Skeletal muscle tissue (tissue), 4 donors: ENCODE results near the gene RHBDD3. TPM values are rescaled to one million over a fixed set of nuclear protein-coding genes. Genes with fewer than 3 reads are reported as not detected.

Source experiments
- H3K27ac ChIP-seq: one replicate; pipeline ENCODE4 v1.7.0; 2013; ENCODE audit warnings: mild to moderate bottlenecking, low read depth, low read length, inconsistent platforms
- H3K27me3 ChIP-seq, 3 donors: one replicate each; pipeline ENCODE4 v1.7.0; 2013; ENCODE audit warnings: low read length in 3 of 3; ENCODE audit not compliant: control insufficient read depth in 3 of 3, insufficient read depth in 3 of 3
- H3K36me3 ChIP-seq, 3 donors: one replicate each; pipeline ENCODE4 v1.7.0; 2013; ENCODE audit warnings: low read length in 3 of 3; ENCODE audit not compliant: control insufficient read depth in 3 of 3, insufficient read depth in 3 of 3
- H3K4me1 ChIP-seq, 3 donors: one replicate each; pipeline ENCODE4 v1.7.0; 2013; ENCODE audit warnings: low read length in 3 of 3, mild to moderate bottlenecking in 3 of 3; ENCODE audit not compliant: control insufficient read depth in 3 of 3, insufficient read depth in 3 of 3
- H3K4me3 ChIP-seq, 3 donors: one replicate each; pipeline ENCODE4 v1.7.0; 2013; ENCODE audit warnings: low read length in 3 of 3
- H3K9ac ChIP-seq, 3 donors: one replicate each; pipeline ENCODE4 v1.7.0; 2013; ENCODE audit warnings: low read length in 3 of 3, mild to moderate bottlenecking in 3 of 3, moderate library complexity in 2 of 3, low read depth in 1 of 3
- H3K9me3 ChIP-seq, 3 donors: one replicate each; pipeline ENCODE4 v1.7.0; 2013; ENCODE audit warnings: low read length in 3 of 3; ENCODE audit not compliant: control insufficient read depth in 3 of 3
- total RNA-seq: library from RNA; depleted of rRNA; stranded (reverse); fragments of >200 nt; gene quantifications from one replicate; pipeline ENCODE4 v1.2.3, GENCODE V29; 2014
- donor health status: Osteomylitis.

The RHBDD3 gene
- total RNA-seq, 1 donor from 2014 or later, result 6.8 TPM

GRCh38 chr22:29306175-29306834 is 38.5 kb upstream of the RHBDD3 start, which contains the start of gene GAS2L1:
Gene GAS2L1, plus strand, starts transcription at chr22:29306650. Its CDS starts 1,456 bp downstream, at chr22:29308106.
- Histone ChIP-seq H3K27me3 (peaks cover 0 to 7% (median 0%) of the 10 kb centered on the region in 3 donors), H3K4me1 (peaks cover 49 to 63% (median 57%) of the 10 kb centered on the region in 3 donors), H3K4me3 (peak within 1 kb of the TSS; percentile 62 to 87 (median 81)), H3K9me3 (no peaks in the 10 kb centered on the region), H3K36me3 (peaks cover 0 to 2% (median 1%) of the 10 kb centered on the region in 3 donors), H3K9ac (peak within 1 kb of the TSS; percentile 43 to 80 (median 66)), H3K27ac (peak within 1 kb of the TSS; percentile 47)

GRCh38 chr22:29305836-29306174 is 38.0 kb upstream of the RHBDD3 start:
- peaks cover 48 to 62% (median 56%) of the 10 kb centered on the region in 3 donors for H3K4me1 ChIP-seq

GRCh38 chr22:29302681-29303465 is 35.1 kb upstream of the RHBDD3 start:
- H3K4me3 ChIP-seq, result no peak overlapping the region
- H3K4me1 ChIP-seq, result peaks cover 21 to 35% (median 29%) of the 10 kb centered on the region in 3 donors
- H3K9me3 ChIP-seq, result no peaks in the 10 kb centered on the region
- H3K27me3 ChIP-seq, result no peaks in the 10 kb centered on the region
- H3K36me3 ChIP-seq, result peaks cover 26 to 29% (median 27%) of the 10 kb centered on the region in 3 donors
- H3K9ac ChIP-seq, result peak overlapping the region in 2 of 3 donors; percentile 8 to 16
- no peak overlapping the region for H3K27ac ChIP-seq

More at GRCh38 chr22:29305836-29306174, 38.0 kb upstream of the RHBDD3 start:
- peaks cover 0 to 4% (median 0%) of the 10 kb centered on the region in 3 donors for H3K27me3 ChIP-seq
- peak overlapping the region in 1 of 3 donors; percentile 80 for H3K9ac ChIP-seq
- peak overlapping the region; percentile 22 to 62 (median 35) for H3K4me3 ChIP-seq
- H3K27ac ChIP-seq, result no peak overlapping the region
- no peaks in the 10 kb centered on the region for H3K9me3 ChIP-seq
- peaks cover 3 to 6% (median 6%) of the 10 kb centered on the region in 3 donors for H3K36me3 ChIP-seq

- Histone ChIP-seq H3K4me3 (no peak overlapping the region), H3K36me3 (peaks cover 31 to 34% (median 32%) of the 10 kb centered on the region in 3 donors), H3K9me3 (no peaks in the 10 kb centered on the region), H3K9ac (peak overlapping the region in 1 of 3 donors; percentile 16), H3K4me1 (peaks cover 15 to 30% (median 24%) of the 10 kb centered on the region in 3 donors), H3K27ac (no peak overlapping the region), H3K27me3 (no peaks in the 10 kb centered on the region)
Measured at GRCh38 chr22:29302402-29302680, 34.6 kb upstream of the RHBDD3 start.

- no peaks in the 10 kb centered on the region for H3K9me3 ChIP-seq
- H3K27ac ChIP-seq, result no peak overlapping the region
- H3K9ac ChIP-seq, result no peak overlapping the region
- H3K27me3 ChIP-seq, result no peaks in the 10 kb centered on the region
- H3K4me1 ChIP-seq, result peaks cover 13 to 29% (median 22%) of the 10 kb centered on the region in 3 donors
- no peak overlapping the region for H3K4me3 ChIP-seq
- peaks cover 36 to 39% (median 37%) of the 10 kb centered on the region in 3 donors for H3K36me3 ChIP-seq
Measured at GRCh38 chr22:29301716-29302401, 34.1 kb upstream of the RHBDD3 start.

GRCh38 chr22:29300807-29301601 is 33.2 kb upstream of the RHBDD3 start:
- Histone ChIP-seq H3K27me3 (no peaks in the 10 kb centered on the region), H3K4me3 (no peak overlapping the region), H3K9ac (no peak overlapping the region), H3K4me1 (peaks cover 9 to 24% (median 17%) of the 10 kb centered on the region in 3 donors), H3K9me3 (no peaks in the 10 kb centered on the region), H3K36me3 (peaks cover 44 to 47% (median 46%) of the 10 kb centered on the region in 3 donors), H3K27ac (no peak overlapping the region)

- H3K36me3 ChIP-seq, result peaks cover 50 to 53% (median 51%) of the 10 kb centered on the region in 3 donors
- H3K9ac ChIP-seq, result no peak overlapping the region
- peaks cover 7 to 21% (median 14%) of the 10 kb centered on the region in 3 donors for H3K4me1 ChIP-seq
- no peaks in the 10 kb centered on the region for H3K27me3 ChIP-seq
- H3K27ac ChIP-seq, result no peak overlapping the region
- no peak overlapping the region for H3K4me3 ChIP-seq
- H3K9me3 ChIP-seq, result no peaks in the 10 kb centered on the region
Measured at GRCh38 chr22:29300467-29300806, 32.7 kb upstream of the RHBDD3 start.

- Histone ChIP-seq H3K27ac (no peak overlapping the region), H3K9ac (no peak overlapping the region), H3K4me1 (peaks cover 7 to 21% (median 14%) of the 10 kb centered on the region in 3 donors), H3K9me3 (no peaks in the 10 kb centered on the region), H3K27me3 (no peaks in the 10 kb centered on the region), H3K4me3 (no peak overlapping the region), H3K36me3 (peaks cover 55 to 60% (median 56%) of the 10 kb centered on the region in 3 donors)
Measured at GRCh38 chr22:29299136-29299900, 31.5 kb upstream of the RHBDD3 start.

GRCh38 chr22:29298641-29299040 is 30.9 kb upstream of the RHBDD3 start:
- Histone ChIP-seq H3K9ac (no peak overlapping the region), H3K9me3 (no peaks in the 10 kb centered on the region), H3K4me1 (peaks cover 7 to 21% (median 14%) of the 10 kb centered on the region in 3 donors), H3K36me3 (peaks cover 60 to 66% (median 61%) of the 10 kb centered on the region in 3 donors), H3K27ac (no peak overlapping the region), H3K27me3 (no peaks in the 10 kb centered on the region), H3K4me3 (no peak overlapping the region)
